K562 (cell line): Measurements from ENCODE around the gene C11orf54. TPM values are rescaled to one million over a fixed set of nuclear protein-coding genes. Genes with fewer than 3 reads are reported as not detected.

Experiments used
- CEBPZ ChIP-seq: fragments of 150-350 bp; IDR thresholded peaks from 2 replicates; pipeline ENCODE4 v1.6.1; 2014; ENCODE audit warnings: low read depth, mild to moderate bottlenecking, low read length, borderline replicate concordance
- CHD7 ChIP-seq: fragments of 200-600 bp; sonication (generic); IDR thresholded peaks from one replicate; pipeline ENCODE4 v1.6.1; 2012; ENCODE audit warnings: mild to moderate bottlenecking, low read depth, low read length, inconsistent platforms
- HINFP ChIP-seq: fragments of 450-650 bp; conservative IDR thresholded peaks from 2 replicates; pipeline ENCODE4 v1.6.1; 2016; ENCODE audit warnings: missing genetic modification characterization, low read depth, mild to moderate bottlenecking, control low read depth, missing compliant biosample characterization
- ID3 ChIP-seq, 2 experiments: fragments of 250-450 bp in 1 of 2; fragments of 450-650 bp in 1 of 2; sonication (Bioruptor Pico) in 1 of 2; IDR thresholded peaks; 2 replicates each; pipeline versions ENCODE4 v1.6.1 to v1.8.0; 2016 to 2021; ENCODE audit warnings: mild to moderate bottlenecking in 2 of 2, moderate library complexity in 2 of 2, missing compliant biosample characterization in 1 of 2, missing genetic modification characterization in 1 of 2
- TAL1 ChIP-seq: fragments of 450-650 bp; IDR thresholded peaks from 2 replicates; pipeline ENCODE4 v1.6.1; 2016; ENCODE audit warnings: mild to moderate bottlenecking
- ZNF395 ChIP-seq: fragments of 200-800 bp; sonication (Bioruptor generic); IDR thresholded peaks from 2 replicates; pipeline ENCODE4 v1.6.1; 2017; ENCODE audit warnings: missing genetic modification characterization, missing compliant biosample characterization
- polyA plus RNA-seq, 8 experiments: library from polyadenylated mRNA; depleted of rRNA in 4 of 8; stranded (reverse) in 5 of 8; unstranded in 3 of 8; fragments of >200 nt; fragmentation: Nextera tagmentation in 2 of 8; fragmentation: Illumina TruSeq in 1 of 8; extraction: Ambion mirVana in 2 of 8; extraction: Trizol in 1 of 8; gene quantifications; 2 replicates each; pipeline versions ENCODE4 v1.2.1 to v1.2.3, GENCODE V29; 2011 to 2014; ENCODE audit warnings: inconsistent platforms in 1 of 8, missing spikeins in 1 of 8
- total RNA-seq, 7 experiments: library from RNA; depleted of rRNA in 6 of 7; stranded (reverse); fragments of >200 nt in 6 of 7; fragmentation: Illumina TruSeq in 2 of 7; extraction: Trizol in 2 of 7; gene quantifications; 2 replicates each; pipeline versions ENCODE4 v1.2.1 to v1.2.3, GENCODE V29; 2011 to 2021; ENCODE audit warnings: low replicate concordance in 1 of 7

The C11orf54 gene
- total and polyA plus RNA-seq, 9 of the 15 experiments (the other 6 are each of a cell fraction or from before 2014, with no cell fraction given): 13.4 to 33.0 (median 23.1) TPM

- no peak for TF ChIP-seq CEBPZ
- peak; percentile 96 for TF ChIP-seq ZNF395 (CRISPR knock-in tag)
- no peak for TF ChIP-seq CHD7
- peak; percentile 91 for TF ChIP-seq TAL1
- peak; percentile 63 for TF ChIP-seq HINFP (tag)
- no peak for TF ChIP-seq ID3 (CRISPR knock-in tag; IDR thresholded peaks at IDR 0.05)
- peak; percentile 88 for TF ChIP-seq ID3 (tag; IDR thresholded peaks at IDR 0.05)
These were observed 23.4 kb upstream of the C11orf54 start (continued) for GRCh38 chr11:93718057-93718563.
